ENCODE results near the gene TRPM3. TPM values are rescaled to one million over a fixed set of nuclear protein-coding genes. Genes with fewer than 3 reads are reported as not detected.

Gene TRPM3
- total and polyA plus RNA-seq, 4 donors, result 0.07 to 0.89 (median 0.67) TPM

GRCh38 chr9:70496244-70496643 lies 625.2 kb downstream of the TRPM3 start:
- DNase-seq (ENCODE audit: low spot score), result no peak
- Histone ChIP-seq H3K36me3 (ENCODE audit: control insufficient read depth in 4 of 4, insufficient read depth in 3 of 4, low read depth in 1 of 4, low read length in 3 of 4) (no peaks in the 10 kb centered on the region), H3K27ac (ENCODE audit: low read depth in 1 of 2, low read length in 2 of 2) (no peak overlapping the region), H3K9me3 (ENCODE audit: control insufficient read depth in 4 of 4, low read length in 3 of 4) (no peaks in the 10 kb centered on the region), H3K9ac (ENCODE audit: low read depth in 1 of 2, low read length in 2 of 2) (no peak overlapping the region), H3K4me3 (ENCODE audit: low read depth in 1 of 3, low read length in 3 of 3) (no peak overlapping the region), H3K27me3 (ENCODE audit: control insufficient read depth in 4 of 4, insufficient read depth in 4 of 4, low read length in 3 of 4) (no peaks in the 10 kb centered on the region), H3K4me1 (ENCODE audit: control insufficient read depth in 4 of 4, insufficient read depth in 4 of 4, low read length in 3 of 4) (no peaks in the 10 kb centered on the region)
- WGBS, result 85% methylated on average over 2 of the region's 2 CpGs
- TF ChIP-seq ATF3 (IDR thresholded peaks at IDR 0.05), result no peak
- TF ChIP-seq RXRA (IDR thresholded peaks at IDR 0.05), result no peak
- TF ChIP-seq NR2F2 (IDR thresholded peaks at IDR 0.05), result no peak
- TF ChIP-seq JUND (IDR thresholded peaks at IDR 0.05), result no peak
- no peak for TF ChIP-seq FOXA1 (IDR thresholded peaks at IDR 0.05)
- no peak for TF ChIP-seq HNF4A (conservative IDR thresholded peaks at IDR 0.05)
- no peak for TF ChIP-seq CTCF (IDR thresholded peaks at IDR 0.05; ENCODE audit: low read depth, low read length, missing input control)
- TF ChIP-seq YY1 (IDR thresholded peaks at IDR 0.05), result no peak

- 94% methylated on average over 6 of the region's 6 CpGs for WGBS
- H3K4me3 ChIP-seq (ENCODE audit: low read depth in 1 of 3, low read length in 3 of 3), result no peak overlapping the region
- no peaks in the 10 kb centered on the region for H3K4me1 ChIP-seq (ENCODE audit: control insufficient read depth in 4 of 4, insufficient read depth in 4 of 4, low read length in 3 of 4)
- H3K9me3 ChIP-seq (ENCODE audit: control insufficient read depth in 4 of 4, low read length in 3 of 4), result no peaks in the 10 kb centered on the region
- no peaks in the 10 kb centered on the region for H3K27me3 ChIP-seq (ENCODE audit: control insufficient read depth in 4 of 4, insufficient read depth in 4 of 4, low read length in 3 of 4)
- no peaks in the 10 kb centered on the region for H3K36me3 ChIP-seq (ENCODE audit: control insufficient read depth in 4 of 4, insufficient read depth in 3 of 4, low read depth in 1 of 4, low read length in 3 of 4)
- no peak overlapping the region for H3K9ac ChIP-seq (ENCODE audit: low read depth in 1 of 2, low read length in 2 of 2)
- TF ChIP-seq HNF4G (IDR thresholded peaks at IDR 0.05) (no peak), JUND (IDR thresholded peaks at IDR 0.05) (no peak), FOXA1 (IDR thresholded peaks at IDR 0.05) (no peak), NR2F2 (IDR thresholded peaks at IDR 0.05) (no peak), HNF4A (conservative IDR thresholded peaks at IDR 0.05) (no peak), EGR1 (IDR thresholded peaks at IDR 0.05; ENCODE audit: low read depth in 2 of 2) (no peak), SP1 (IDR thresholded peaks at IDR 0.05) (no peak)
- no peak overlapping the region for H3K27ac ChIP-seq (ENCODE audit: low read depth in 1 of 2, low read length in 2 of 2)
- no peak for DNase-seq (ENCODE audit: low spot score)
Measured at GRCh38 chr9:70495514-70495913, 625.9 kb downstream of the TRPM3 start.

- no peak for DNase-seq (ENCODE audit: low spot score)
- WGBS, result 76% methylated on average over 5 of the region's 5 CpGs
- TF ChIP-seq FOXA2 (IDR thresholded peaks at IDR 0.05), result no peak
- TF ChIP-seq REST (IDR thresholded peaks at IDR 0.05), result no peak
- no peak for TF ChIP-seq YY1 (IDR thresholded peaks at IDR 0.05)
- TF ChIP-seq FOXA1 (IDR thresholded peaks at IDR 0.05), result no peak
- TF ChIP-seq EGR1 (IDR thresholded peaks at IDR 0.05; ENCODE audit: low read depth in 2 of 2), result no peak
- TF ChIP-seq HNF4G (IDR thresholded peaks at IDR 0.05), result no peak
- no peak for TF ChIP-seq RXRA (IDR thresholded peaks at IDR 0.05)
- TF ChIP-seq SP1 (IDR thresholded peaks at IDR 0.05), result no peak
- no peak for TF ChIP-seq NR2F2 (IDR thresholded peaks at IDR 0.05)
- no peaks in the 10 kb centered on the region for H3K36me3 ChIP-seq (ENCODE audit: control insufficient read depth in 4 of 4, insufficient read depth in 3 of 4, low read depth in 1 of 4, low read length in 3 of 4)
- no peak overlapping the region for H3K27ac ChIP-seq (ENCODE audit: low read depth in 1 of 2, low read length in 2 of 2)
- H3K9ac ChIP-seq (ENCODE audit: low read depth in 1 of 2, low read length in 2 of 2), result no peak overlapping the region
- H3K4me3 ChIP-seq (ENCODE audit: low read depth in 1 of 3, low read length in 3 of 3), result no peak overlapping the region
- H3K4me1 ChIP-seq (ENCODE audit: control insufficient read depth in 4 of 4, insufficient read depth in 4 of 4, low read length in 3 of 4), result no peaks in the 10 kb centered on the region
- H3K27me3 ChIP-seq (ENCODE audit: control insufficient read depth in 4 of 4, insufficient read depth in 4 of 4, low read length in 3 of 4), result no peaks in the 10 kb centered on the region
- H3K9me3 ChIP-seq (ENCODE audit: control insufficient read depth in 4 of 4, low read length in 3 of 4), result no peaks in the 10 kb centered on the region
Measured at GRCh38 chr9:70494221-70494620, 627.2 kb downstream of the TRPM3 start.

Measured in liver (tissue), 9 donors.